Iris pigment epithelial cell (primary cell): ENCODE results near the gene CCN6.

ENCODE experiments used
- DNase-seq: peaks from one replicate; pipeline ENCODE4 v3.0.0-alpha.2; 2011; ENCODE audit warnings: low read depth

CCN6 gene

DNA sequence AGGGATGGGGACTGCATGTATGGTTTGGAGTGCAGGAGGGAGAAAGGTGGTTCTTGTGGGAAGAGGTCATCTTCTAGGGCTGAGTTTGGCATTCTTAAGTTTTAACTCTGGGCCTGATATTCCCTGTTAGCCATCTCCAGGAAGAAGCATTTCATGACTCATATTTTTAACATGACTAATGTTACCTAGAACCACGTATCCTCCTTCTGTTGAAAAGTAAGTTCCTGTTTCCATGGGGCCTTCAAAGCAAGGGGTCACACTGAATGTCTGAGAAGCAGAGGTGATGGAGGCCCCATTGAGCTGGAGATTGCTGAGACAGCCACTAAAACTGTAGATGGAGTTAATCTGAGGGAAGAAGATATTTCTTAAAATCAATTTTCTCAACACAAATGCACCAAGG is 63.6 kb downstream of the CCN6 start:
- DNase-seq = peak; percentile 50

DNA sequence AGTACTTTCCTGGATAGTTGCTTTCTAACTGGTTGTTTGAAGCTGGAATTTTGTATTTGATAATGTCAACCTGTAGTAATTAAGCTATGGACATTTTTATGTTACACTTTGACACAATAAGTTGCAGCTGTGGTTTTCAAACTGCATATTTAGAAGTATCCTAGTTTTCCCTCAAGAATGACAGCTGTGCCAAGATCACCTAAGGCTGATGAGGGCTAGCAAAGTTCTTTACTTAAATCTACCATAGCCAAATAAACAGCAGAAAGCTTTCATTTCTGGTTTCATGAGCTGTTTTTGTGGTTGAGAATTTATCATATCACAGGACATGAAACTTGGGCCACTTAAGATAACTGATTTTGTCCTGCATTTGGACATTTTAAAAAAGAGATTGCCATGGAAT is 64.1 kb downstream of the CCN6 start:
- DNase-seq = no peak
